ENCODE data around the gene NPDC1. TPM values are rescaled to one million over a fixed set of nuclear protein-coding genes. Genes with fewer than 3 reads are reported as not detected.
A peak's percentile ranks its signal among the peaks of the same experiment; 100 is the strongest.

The NPDC1 gene
- total and polyA plus RNA-seq, 7 donors: 21.4 to 118 (median 60.7) TPM

DNA sequence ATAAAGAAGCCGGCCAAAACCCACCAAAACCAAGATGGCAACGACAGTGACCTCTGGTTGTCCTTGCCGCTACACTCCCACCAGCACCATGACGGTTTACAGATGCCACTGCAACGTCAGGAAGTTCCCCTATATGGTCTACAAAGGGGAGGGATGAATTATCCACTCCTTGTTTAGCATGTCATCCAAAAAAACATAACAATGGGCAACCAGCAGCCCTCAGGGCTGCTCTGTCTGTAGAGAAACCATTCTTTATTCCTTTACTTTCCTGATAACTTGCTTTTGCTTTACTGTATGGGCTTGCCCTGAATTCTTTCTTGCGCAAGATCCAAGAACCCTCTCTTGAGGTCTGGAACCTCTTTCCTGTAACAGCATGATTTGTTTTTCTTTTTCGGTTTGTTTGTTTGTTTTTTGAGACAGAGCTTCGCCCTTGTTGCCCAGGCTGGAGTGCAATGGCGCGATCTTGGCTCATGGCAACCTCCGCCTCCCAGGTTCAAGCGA lies 29.3 kb upstream of the NPDC1 start:
- Histone ChIP-seq H3K4me1 (peaks cover 0 to 38% (median 31%) of the 10 kb centered on the region in 4 donors), H3K4me3 (no peak overlapping the region), H3K27ac (no peak overlapping the region), H3K27me3 (peaks cover 20 to 48% (median 34%) of the 10 kb centered on the region in 3 donors), H3K9me3 (no peaks in the 10 kb centered on the region), H3K36me3 (peaks cover 0 to 15% (median 0%) of the 10 kb centered on the region in 4 donors)
- intact Hi-C loops (cut with DNase I): no loop called here
- no peak for TF ChIP-seq EP300 (IDR thresholded peaks at IDR 0.05)
- WGBS, 2 donors: 84 to 90% methylated on average over 12 of the region's 12 CpGs
- no peak for DNase-seq

DNA sequence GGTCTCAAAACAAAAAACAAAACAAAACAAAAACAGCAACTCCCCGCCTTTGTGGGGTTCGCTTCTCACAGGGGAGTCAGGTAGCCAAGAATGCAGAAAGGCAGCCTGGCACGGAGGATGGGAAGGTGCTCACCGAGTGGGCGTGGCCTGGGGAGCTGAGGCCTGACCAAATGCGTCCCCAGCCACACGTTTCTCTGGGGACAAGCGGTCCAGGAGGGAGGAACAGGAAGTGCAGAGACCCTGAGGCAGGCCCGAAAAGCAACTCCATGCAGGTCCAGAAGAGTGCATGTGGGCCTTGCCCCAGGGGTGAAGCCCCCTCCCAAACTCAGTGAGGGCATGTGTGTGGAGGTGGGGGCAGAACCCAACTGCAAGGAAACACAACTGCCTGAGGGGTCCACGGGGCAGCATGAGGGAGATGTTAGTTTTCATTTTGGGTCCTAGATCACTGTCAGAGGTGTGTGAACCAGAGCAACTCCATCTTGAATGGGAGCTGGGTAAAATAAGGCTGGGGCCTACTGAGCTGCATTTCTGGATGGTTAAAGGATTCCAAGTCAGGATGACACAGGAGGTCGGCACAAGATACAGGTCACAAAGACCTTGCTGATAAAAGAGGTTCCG lies 28.8 kb upstream of the NPDC1 start:
- intact Hi-C loops (cut with DNase I): no loop called here
- H3K4me1 ChIP-seq: peaks cover 0 to 39% (median 36%) of the 10 kb centered on the region in 4 donors
- H3K27ac ChIP-seq: no peak overlapping the region
- no peaks in the 10 kb centered on the region for H3K9me3 ChIP-seq
- DNase-seq: no peak
- no peak for TF ChIP-seq POLR2AphosphoS5 (IDR thresholded peaks at IDR 0.05)
- TF ChIP-seq, protein P1, sequence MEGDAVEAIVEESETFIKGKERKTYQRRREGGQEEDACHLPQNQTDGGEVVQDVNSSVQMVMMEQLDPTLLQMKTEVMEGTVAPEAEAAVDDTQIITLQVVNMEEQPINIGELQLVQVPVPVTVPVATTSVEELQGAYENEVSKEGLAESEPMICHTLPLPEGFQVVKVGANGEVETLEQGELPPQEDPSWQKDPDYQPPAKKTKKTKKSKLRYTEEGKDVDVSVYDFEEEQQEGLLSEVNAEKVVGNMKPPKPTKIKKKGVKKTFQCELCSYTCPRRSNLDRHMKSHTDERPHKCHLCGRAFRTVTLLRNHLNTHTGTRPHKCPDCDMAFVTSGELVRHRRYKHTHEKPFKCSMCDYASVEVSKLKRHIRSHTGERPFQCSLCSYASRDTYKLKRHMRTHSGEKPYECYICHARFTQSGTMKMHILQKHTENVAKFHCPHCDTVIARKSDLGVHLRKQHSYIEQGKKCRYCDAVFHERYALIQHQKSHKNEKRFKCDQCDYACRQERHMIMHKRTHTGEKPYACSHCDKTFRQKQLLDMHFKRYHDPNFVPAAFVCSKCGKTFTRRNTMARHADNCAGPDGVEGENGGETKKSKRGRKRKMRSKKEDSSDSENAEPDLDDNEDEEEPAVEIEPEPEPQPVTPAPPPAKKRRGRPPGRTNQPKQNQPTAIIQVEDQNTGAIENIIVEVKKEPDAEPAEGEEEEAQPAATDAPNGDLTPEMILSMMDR (IDR thresholded peaks at IDR 0.05): no peak
- no peak for TF ChIP-seq EP300 (IDR thresholded peaks at IDR 0.05)
- no peak for TF ChIP-seq POLR2A (IDR thresholded peaks at IDR 0.05)
- WGBS, 2 donors: 74 to 83% methylated on average over 12 of the region's 12 CpGs
- peaks cover 23 to 48% (median 36%) of the 10 kb centered on the region in 3 donors for H3K27me3 ChIP-seq
- H3K4me3 ChIP-seq: no peak overlapping the region
- peaks cover 0 to 10% (median 0%) of the 10 kb centered on the region in 4 donors for H3K36me3 ChIP-seq

DNA sequence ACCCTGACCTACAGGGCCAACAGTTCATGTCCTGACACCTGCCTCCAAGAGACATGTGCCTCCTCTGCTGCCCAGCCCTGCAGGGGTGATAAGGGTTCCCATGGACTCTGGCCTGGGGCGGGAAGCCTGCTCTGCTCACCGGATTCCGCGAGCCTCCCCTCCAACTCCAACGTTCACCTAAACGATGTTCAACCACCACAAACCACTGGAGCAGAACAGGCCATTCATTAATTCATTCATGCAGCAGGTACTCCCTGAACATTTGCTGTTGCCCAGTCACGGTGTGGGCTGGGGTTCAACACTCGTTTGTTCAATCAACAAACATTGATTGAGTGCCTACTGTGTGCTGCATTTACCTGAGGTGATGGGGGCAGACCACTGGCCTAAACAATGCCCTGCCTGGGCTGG lies 28.0 kb upstream of the NPDC1 start:
- intact Hi-C loops (cut with DNase I): no loop called here
- TF ChIP-seq, protein P1 (IDR thresholded peaks at IDR 0.05): no peak
- TF ChIP-seq POLR2A (IDR thresholded peaks at IDR 0.05): no peak
- no peak for TF ChIP-seq POLR2AphosphoS5 (IDR thresholded peaks at IDR 0.05)
- no peak for TF ChIP-seq EP300 (IDR thresholded peaks at IDR 0.05)
- Histone ChIP-seq H3K9me3 (no peaks in the 10 kb centered on the region), H3K36me3 (peaks cover 0 to 2% (median 0%) of the 10 kb centered on the region in 4 donors), H3K4me3 (no peak overlapping the region), H3K27ac (no peak overlapping the region), H3K27me3 (peaks cover 30 to 48% (median 37%) of the 10 kb centered on the region in 3 donors), H3K4me1 (peaks cover 0 to 42% (median 38%) of the 10 kb centered on the region in 4 donors)
- no peak for DNase-seq
- WGBS, 2 donors: 36 to 82% methylated on average over 8 of the region's 8 CpGs

DNA sequence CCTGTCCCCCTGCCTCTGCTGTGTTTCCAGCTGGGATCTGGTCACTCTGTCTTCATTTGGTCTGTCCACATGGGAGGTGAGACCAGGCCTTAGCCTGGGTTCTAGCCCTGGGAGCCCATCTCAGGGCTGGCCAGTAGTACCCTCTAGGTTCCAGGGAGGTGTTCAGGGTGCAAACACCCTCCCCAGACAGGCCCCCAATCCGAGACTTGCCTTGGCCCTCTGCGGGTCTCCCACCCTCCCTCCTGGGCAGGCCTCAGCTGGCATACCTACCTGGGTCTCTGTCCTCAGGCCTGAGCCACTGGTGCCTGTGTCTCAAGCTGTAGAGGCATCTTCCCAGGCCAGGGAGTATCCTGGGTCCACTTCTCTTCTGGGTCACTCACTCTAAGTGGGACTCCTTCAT lies 25.3 kb upstream of the NPDC1 start:
- TF ChIP-seq, protein P1 (IDR thresholded peaks at IDR 0.05): no peak
- TF ChIP-seq POLR2AphosphoS5 (IDR thresholded peaks at IDR 0.05): no peak
- TF ChIP-seq POLR2A (IDR thresholded peaks at IDR 0.05): no peak
- TF ChIP-seq EP300 (IDR thresholded peaks at IDR 0.05): no peak
- Histone ChIP-seq H3K4me3 (no peak overlapping the region), H3K27me3 (peaks cover 18 to 36% (median 29%) of the 10 kb centered on the region in 3 donors), H3K27ac (peak overlapping the region in 3 of 4 donors; percentile 33 to 66 (median 50)), H3K9me3 (no peaks in the 10 kb centered on the region), H3K4me1 (peaks cover 0 to 17% (median 14%) of the 10 kb centered on the region in 4 donors), H3K36me3 (no peaks in the 10 kb centered on the region)
- 94% methylated on average over 2 of the region's 2 CpGs for WGBS, 2 donors
- intact Hi-C loops (cut with DNase I): no loop called here
- no peak for DNase-seq

DNA sequence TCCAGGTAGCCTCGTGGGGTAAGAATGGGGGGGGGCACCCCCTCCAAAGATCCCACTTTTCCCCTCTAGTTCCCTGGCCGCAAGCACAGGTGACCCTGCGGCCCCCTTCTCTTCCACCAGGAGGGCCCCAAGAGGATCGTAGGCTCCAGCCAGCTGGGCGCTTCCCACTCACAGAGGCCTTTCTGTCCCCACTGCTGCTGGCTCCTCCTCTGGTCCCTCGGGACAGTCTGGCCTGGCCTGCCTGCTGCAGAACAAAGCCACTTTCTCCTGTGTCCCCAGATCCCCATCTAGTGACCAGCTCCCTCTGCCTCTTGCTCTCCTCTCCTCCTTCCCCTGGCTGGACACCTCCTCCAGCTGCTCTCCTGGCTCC lies 24.9 kb upstream of the NPDC1 start:
- no peak for DNase-seq
- TF ChIP-seq POLR2AphosphoS5 (IDR thresholded peaks at IDR 0.05) (no peak), EP300 (IDR thresholded peaks at IDR 0.05) (no peak), POLR2A (IDR thresholded peaks at IDR 0.05) (no peak)
- TF ChIP-seq, protein P1 (IDR thresholded peaks at IDR 0.05): no peak
- Histone ChIP-seq H3K27ac (peak overlapping the region; percentile 44 to 66 (median 48)), H3K4me3 (peak overlapping the region in 3 of 4 donors; percentile 32 to 48 (median 41)), H3K9me3 (no peaks in the 10 kb centered on the region), H3K4me1 (peaks cover 0 to 17% (median 14%) of the 10 kb centered on the region in 4 donors), H3K36me3 (no peaks in the 10 kb centered on the region), H3K27me3 (peaks cover 18 to 35% (median 28%) of the 10 kb centered on the region in 3 donors)
- intact Hi-C loops (cut with DNase I): no loop called here
- 16 to 24% methylated on average over 6 of the region's 6 CpGs for WGBS, 2 donors

All from sigmoid colon (tissue), 7 donors.